Hematopoietic multipotent progenitor cell (in vitro differentiated cells): ENCODE data around the gene ECE1. TPM values are rescaled to one million over a fixed set of nuclear protein-coding genes. Genes with fewer than 3 reads are reported as not detected.

Source experiments
- DNase-seq, 3 donors: peaks; one replicate each; pipeline ENCODE4 v3.0.0-alpha.2; 2011 to 2015; ENCODE audit warnings: low read depth in 2 of 3, low spot score in 2 of 3
- total RNA-seq: library from RNA; depleted of rRNA; stranded (reverse); fragments of >200 nt; gene quantifications from one replicate; pipeline ENCODE4 v1.2.3, GENCODE V29; 2012

The ECE1 gene
- total RNA-seq: 15.6 TPM

DNA sequence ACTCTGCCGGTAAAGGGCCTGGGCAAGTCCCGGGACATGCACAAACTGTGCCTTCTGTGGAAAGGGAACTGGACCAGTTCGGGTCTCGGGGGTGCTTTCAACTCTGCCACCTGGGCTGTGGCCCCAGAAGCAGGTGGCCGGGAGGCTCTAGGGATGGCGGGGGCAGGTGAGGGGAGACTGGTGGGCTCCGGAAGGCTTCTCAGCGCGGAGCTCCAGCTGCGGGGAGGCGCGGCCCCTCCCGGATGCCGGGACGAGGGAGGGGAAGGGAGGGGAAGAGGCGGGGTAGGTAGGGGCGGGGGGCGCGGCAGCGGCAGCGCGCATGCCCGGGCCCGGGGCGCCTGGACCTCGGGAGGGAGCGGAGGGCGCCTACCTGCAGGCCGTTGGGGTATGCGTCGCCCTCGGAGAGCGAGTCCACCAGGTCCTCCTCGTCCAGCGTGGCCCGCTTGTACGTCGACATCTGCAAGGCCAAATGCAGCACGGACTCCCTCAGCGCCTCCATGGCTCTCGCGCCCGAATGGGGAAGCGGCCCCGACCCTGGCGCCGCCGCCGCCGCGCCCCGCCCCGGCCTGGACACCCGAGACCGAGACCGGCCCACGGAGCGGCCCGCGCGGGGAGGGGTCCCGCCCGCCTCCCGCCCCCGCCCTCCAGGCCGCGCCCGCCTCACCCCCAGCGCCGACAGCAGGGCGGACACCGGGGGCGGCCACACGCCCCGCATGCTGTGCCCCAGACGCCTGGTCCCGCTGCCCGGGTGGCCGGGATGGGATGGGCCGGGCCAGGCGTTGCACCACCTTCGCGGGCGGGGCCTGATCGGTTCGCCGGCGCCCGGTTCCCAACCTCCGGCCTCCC is at the start of gene ECE1:
Gene ECE1, minus strand, starts transcription at position 764 of the 846 bp plus-strand sequence. Its CDS starts 49 bp downstream, at position 715.
- DNase-seq: peak in 2 of 3 donors; percentile 31 to 37

DNA sequence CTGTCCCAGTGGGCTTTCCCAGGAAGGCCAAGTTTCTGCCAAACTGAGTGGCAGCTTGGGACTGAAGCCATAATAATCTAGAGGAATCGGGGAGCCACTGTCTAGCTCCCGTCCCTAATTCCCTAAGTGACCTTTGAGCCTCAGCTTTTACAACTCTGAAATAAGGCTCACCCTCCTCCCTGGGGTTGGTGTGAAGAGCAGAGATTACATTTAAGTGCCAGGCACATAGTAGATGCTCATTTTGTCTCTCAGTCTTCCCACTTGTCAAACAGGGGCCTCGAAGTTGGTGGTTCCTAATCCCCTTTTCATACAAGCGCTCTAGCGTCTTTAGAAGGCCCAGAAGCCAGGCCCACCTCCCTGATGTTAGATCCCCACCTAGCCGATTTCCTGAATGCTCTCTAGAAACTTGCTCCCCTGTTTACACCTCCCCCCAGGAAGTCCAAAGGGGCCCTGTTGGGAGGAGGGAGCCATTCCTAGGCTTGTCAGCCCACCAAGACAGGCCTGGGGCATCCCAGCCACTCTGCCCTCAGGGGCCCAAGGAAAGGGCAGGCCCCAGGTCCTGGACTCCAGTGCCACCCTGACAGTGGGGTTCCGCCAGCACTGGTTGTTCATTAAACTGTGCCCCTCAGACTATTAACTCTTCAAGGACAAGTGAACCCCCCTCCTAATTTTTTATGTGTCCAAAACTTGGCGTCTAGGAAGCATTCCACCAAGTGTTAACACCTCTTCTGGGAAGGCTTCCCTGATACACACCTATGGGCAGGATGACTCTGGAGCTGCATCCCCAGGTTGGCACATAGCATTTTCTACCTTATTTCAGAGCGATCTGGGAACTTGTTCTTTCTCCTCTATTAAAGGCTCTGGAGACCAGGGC is 49.3 kb upstream of the ECE1 start:
- no peak for DNase-seq

DNA sequence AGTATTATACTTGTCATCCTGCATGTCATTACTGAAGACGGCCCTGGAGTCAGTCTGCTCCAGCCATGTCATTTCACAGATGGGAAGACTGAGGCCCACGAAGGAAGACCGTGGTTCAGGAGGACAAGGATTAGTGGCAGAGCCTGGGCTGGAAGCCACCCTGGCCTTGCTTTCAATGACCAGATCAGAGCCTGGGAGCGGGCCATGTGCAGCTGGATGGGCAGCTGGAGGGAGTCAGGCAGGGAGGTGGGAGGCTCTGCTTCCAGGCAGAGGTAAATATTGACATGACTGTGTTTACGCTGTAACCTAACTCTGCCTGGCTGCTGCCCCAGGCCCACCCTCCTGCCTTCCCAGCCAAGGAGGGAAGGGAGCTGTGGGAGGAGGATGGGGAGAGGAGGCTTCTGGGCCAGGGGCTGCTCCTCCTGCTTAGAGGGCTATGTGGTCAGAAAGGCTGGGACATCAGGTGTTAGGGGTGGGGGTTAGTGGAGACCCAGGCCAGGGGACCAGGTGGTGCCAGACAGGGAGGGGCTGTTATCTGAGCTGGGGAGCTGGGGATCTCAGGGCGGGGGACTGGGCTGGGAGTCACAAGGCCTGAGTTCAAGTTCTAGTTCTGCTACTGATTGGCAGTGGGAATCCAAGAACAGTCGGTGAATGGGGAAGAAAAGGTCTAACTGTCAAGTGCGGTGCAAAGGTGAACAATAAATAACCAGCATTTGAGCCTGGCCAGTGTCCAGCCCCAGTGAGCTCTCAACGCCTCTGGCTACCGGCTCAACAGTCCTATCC is 48.5 kb upstream of the ECE1 start:
- DNase-seq: no peak

DNA sequence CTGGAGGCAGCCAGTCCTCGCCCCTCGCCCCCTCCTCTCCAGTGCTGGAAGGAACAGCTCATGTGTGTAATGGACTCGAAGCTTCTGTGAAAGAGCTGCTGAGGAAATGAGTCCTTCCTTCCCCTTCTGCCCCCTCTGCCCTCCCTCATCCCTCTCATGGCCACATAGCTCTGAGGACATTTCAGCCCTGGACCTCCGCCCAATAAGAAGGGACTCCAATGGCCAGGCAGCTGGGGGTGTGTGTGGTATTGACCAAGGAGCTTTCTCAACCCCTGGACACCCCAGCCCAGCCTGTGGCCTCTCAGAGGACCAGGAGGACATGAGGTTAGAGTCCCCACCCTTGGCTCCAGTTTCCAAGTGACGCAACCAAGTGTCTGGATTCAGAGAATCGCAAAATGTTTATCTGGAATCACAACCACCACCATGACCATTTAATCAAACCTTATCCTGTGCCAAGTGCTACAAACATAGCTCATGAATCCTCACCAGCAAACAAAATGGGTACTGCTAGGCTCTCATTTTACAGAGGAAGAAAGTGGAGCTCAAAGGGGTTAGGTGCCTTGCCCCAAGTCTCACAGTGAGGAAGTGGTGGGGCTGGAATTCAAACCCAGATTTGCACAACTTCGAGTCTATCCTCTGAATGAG is 47.8 kb upstream of the ECE1 start:
- DNase-seq: peak in 2 of 3 donors; percentile 55 to 58

DNA sequence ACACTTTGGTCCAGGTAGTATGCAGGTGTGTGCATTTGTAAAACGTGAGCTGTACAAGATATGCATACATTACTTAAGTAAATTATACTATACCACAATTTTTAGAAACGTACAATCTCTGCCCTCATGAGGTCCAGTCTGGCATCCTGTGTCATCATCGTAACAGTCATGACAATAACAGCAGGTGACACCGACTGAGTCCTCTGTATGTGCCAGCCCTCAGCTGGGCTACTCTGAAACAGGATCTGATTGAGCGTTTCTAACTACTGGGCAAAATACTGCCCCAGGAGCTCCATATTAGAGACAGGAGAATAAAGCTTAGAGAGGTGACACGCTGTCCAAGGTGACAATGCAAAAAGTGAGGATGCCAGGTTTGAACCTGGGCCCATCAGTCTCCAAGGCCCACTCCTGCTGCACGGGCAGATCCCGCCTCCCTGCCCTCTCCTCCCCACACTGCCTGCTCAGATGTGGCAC is 47.2 kb upstream of the ECE1 start:
- no peak for DNase-seq

DNA sequence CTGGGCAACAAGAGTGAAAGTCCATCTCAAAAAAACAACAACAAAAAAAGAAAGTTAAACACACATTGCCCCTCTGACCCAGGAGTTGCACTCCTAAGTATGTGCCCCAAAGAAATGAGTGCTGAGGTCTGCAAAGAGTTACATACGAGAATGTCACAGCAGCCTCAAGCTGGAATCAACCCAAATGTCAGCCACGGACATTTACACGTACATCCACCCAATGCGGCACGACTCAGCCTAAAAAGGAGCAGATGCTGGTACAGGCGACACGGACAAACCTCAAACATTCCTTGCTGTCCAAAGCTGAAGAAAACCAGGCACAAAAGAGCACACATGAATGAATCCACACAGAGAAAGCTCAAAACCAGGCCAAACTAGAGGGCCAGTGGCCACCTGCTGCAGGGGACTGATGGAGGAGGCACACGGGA is 46.8 kb upstream of the ECE1 start:
- DNase-seq: no peak

DNA sequence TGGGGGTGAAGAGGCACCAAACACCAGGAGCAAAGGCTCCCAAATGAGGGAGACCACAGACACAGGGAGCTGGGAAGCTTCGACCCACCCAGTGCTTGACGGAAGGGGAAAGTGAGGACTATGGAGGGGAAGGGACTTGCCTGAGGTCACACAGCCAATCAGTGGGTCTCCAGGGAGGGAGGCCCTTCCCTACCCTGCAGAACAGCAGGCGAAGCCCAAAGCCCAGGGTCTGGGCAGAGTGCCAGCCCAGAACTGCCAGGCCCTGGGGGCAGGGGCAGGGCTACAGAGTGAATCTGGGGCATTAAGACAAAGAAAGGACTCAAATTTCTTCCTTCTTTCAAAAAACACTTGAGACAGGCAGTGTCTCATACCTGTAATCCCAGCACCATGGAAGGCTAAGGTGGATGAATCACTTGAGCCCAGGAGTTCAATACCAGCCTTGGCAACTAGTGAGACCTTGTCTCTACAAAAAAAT is 45.5 kb upstream of the ECE1 start:
- DNase-seq: peak in 1 of 3 donors; percentile 49

DNA sequence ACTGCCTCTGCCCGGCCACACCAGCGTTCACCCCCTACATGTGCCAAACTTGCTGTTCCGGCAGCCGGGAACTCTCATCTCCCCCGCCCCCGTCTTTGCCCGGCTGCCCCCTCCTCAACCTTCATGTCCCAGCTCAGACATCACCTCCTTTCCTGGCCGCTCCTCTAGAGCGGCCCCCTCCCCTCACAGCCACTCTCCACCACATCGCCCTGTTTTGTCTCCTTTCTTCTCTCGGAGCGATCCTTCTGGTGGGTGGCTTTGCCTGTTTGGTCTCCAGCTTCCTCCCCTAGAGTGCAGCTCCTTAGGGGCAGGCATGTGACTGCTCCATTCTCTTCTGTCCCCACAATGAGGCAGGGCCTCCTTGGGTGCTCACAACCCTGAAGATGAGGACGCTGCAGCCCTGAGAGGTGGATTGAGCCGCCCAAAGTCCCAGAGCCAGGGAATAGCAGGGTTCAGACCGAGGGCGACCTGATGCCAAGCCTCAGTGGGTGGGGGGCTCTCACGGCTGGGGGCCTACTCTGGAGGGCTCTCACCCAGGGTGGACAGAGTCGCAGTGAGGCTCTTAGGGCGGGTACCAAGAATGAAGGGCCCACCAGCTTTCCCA is 44.9 kb upstream of the ECE1 start:
- DNase-seq: no peak

DNA sequence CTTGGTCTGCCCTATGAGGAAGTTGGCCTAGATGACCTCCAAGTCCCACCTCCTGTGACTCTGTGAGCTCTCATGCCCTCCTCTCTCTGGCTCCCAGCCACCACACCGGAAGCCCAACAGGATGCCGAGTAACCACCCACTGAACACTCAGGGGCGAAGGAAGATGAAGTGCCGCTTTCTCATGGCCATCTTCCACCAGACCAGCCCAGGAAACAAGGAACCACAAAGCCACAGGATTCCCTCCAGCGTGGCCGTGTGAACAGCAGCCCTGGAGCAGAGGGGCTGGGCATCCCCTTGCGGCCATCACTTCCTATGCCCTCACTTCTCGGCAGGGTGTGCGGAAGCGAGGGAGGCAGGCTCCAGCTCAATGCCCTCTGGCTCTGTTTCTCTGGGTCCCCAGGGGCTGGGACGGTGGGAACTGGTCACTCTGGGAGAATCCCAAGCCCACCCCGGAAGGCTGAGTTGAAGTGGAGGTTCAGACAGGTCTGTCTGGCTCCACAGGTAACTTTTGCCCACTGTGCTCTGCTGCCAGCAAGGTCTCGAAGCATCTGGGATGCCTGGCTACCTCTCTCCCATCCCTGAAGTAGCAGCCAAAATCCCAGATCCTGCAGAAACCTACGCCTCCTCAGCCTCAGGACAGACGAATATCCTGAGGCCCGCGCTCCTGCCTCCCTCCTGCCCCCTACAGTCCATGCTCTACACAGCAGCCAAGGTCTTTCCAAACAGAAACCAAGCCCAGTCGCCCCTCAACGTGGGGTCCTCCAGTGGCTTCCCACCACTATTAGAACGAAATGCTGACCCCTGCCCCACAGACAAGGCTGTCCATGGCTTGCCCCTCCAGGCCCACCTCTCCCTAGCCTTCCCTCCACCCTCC is 44.2 kb upstream of the ECE1 start:
- DNase-seq: peak; percentile 64 to 100 (median 98)

DNA sequence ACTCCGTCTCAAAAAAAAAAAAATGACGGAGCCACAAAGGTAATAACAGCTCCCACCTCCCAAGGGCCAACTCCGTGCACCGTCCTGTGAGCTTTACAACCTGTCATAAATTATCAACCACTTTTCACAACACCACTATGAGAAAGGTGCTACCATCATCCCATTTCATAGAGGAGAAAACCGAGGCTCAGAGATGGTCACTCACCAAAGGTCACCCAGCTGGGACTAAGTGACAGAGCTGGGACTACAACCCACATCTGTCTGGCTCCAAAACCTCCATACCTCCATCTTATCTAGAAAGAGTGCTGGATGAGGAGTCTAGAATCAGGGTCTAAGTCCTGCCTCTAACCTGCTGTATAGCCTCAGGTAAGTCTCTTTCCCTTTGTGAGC is 43.6 kb upstream of the ECE1 start:
- no peak for DNase-seq

DNA sequence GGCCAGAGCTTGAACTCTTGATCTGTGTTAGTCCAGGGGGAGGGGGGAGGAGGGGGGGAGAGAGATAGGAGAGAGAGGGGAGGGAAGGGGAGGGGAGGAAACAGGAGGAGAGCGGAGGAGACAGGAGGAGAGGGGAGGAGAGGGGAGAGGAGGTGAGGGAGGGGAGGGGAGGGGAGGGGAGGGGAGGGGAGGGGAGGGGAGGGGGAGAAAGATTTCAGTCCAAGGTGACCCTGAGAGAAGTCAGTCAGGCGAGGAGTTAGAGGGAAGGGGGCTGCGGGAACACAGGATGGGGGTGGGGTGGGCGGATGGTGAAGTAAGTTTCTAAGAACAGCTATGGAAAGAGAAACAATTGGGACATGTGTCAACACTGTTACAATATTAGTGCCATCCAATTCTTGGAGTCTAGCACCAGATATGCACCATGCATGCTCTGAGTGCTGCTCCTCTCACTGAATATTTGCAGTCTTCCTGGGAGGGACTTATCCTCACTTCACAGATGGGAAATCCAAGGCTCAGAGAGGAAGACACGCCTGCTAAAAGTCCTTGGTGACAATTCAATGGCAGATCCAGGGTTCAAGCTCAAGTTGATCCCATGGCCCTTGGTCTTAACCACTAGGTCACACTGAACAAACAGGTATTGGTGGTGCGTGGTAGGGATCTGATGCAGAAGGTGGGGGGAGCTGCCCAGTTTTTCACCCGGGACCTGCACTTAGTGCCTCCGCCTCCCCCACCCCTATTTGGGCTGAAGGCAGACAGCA is 42.5 kb upstream of the ECE1 start:
- DNase-seq: no peak

DNA sequence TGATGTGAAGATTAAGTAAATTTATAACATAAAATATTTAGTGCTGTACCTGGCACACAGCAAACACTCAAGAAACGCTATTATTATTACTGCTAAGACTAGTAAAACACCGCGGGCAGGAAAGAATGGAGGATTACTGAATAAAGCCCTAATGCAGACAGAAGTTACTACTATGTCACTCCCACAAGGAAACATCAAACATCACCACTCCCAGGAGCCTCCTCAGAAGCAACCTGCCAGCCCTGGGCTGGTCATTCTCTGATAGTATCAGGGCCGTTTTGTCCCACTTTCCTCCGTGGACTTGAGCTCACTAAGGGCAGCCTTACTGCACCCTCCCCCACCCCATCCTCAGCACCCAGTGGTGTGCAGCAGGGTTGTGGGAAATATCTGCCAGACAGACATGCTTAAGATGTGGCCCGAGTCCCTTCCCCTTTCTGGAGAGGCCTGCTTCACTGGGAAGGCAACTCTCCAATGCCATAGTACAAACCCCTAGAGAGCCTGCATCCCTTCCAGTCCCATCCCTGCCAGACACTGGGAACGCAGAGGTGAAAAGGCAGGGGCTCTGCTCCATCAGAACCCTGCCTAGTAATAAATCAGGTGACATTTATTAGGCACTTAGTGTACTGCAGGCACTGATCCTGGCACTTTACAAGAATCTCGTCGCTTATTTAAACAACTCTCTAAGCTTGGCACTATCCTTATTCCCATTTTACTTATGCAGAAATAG is 41.7 kb upstream of the ECE1 start:
- DNase-seq: peak in 1 of 3 donors; percentile 34

DNA sequence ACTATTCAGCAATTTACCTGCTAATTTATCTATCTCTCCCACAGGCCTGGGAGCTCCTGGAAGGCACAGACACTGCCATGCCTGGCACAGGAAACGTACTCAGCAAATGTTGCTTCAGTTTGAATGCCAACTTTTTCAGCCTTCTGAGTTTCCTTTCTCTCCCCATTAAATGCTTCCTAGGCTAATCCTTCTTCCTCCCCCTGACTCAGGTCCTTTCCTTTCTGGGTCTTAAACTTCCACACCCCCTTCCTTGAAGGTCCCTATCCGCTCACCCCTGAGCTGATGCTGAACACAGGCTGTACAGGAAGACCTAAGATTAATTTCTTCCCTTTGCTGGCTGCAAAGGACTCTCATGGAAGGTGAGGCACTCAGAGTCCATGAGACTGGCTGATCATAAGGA is 40.3 kb upstream of the ECE1 start:
- no peak for DNase-seq

DNA sequence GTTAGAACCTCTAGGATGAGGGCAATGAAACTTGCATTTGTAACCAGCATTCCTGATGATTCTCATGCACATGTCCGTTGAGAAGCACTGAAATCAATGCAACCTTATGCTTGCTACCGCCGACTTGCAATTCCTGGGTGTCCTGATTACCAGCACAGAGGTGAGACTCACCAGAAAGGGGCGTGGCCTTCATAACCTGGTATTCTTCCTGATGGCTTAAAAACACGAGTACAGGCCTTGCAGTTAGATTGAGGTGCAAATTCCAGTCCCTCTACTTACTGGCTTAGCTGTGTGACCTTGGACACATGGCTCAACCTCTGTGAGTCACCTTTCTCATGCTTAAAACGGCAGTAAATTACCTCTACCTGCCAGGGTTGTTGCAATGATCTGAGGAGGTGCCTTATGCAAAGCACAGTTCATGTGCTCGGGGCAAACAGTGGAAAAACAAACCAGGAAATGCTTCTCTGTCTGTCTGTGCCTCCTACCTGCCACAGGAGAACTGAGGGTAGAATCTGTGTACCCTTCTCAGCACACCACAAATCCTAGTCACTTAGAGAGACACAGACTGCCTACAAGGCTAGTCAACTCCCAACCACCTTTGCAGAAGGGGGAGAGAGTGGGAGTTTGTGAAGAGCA is 39.1 kb upstream of the ECE1 start:
- no peak for DNase-seq

DNA sequence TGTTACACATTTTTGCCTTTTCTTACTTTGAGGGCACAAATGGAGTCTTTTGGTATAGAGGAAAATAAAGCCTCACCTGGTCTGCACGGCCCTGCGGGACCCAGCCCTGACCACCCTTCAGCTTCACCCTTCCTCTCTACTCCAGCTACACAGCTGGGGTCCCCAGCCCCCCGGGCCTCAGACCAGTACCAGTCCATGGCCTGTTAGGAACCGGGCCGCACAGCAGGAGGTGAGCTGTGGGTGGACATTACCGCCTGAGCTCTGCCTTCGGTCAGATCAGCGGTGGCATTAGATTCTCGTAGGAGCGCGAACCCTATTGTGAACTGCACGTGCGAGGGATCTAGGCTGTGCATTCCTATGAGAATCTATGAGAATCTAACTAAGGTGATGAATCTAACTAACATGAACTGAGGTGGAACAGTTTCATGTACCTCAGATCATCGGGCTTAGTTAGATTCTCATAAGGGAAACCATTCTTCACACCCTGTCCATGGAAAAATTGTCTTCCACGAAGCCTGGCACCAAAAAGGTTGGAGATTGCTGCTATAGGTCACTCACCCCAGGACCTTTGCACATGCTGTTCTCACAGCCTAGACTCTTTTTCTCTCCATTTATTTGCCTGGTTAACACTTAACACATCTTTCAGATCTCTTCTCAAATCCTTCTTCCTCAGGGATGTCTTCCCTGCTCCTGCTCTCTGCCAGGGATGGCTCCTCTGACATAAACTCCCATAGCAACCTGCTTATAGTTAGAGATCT is 37.5 kb upstream of the ECE1 start:
- DNase-seq: no peak

DNA sequence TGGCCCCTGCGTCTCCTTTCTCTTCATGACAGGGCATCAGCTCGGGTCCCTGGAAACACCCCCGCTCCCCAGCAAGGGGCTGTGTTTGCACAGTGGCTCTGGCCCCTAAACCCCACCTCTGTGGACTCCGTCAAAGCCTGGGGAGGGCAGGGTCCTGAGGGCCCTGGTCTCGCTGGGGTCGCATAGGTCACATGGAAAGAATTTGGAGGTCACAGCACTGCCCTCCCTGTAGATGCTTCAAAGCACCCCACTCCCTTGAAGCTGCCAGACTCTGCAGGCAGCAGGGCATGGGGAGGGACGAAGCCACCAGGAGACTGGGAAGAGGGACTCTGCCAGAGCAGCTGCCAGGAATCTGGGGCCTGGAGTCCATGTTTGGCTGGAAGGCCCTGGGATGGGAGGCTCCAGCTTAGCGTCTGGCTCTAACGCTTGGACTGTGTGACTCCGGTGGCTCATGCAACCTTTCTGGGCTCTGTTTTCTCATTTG is 36.6 kb upstream of the ECE1 start:
- DNase-seq: no peak
